Karpas-422 (cell line): ENCODE data around the gene CCDC63. TPM values are rescaled to one million over a fixed set of nuclear protein-coding genes. Genes with fewer than 3 reads are reported as not detected.

Experiments
- DNase-seq: peaks from one replicate; pipeline ENCODE4 v3.0.0-alpha.2; 2015
- H2AFZ ChIP-seq: fragments of 200-600 bp; sonication (generic); 2 replicates; pipeline ENCODE4 v1.6.1; 2014; ENCODE audit warnings: antibody characterized with exemption, low read length, mixed read lengths
- H3K27ac ChIP-seq: fragments of 200-600 bp; sonication (generic); 2 replicates; pipeline ENCODE4 v1.5.1; 2014; ENCODE audit warnings: mild to moderate bottlenecking, low read length, moderate library complexity
- H3K27me3 ChIP-seq: fragments of 200-600 bp; sonication (generic); 2 replicates; pipeline ENCODE4 v1.6.1; 2014; ENCODE audit warnings: low read length, mixed read lengths
- H3K36me3 ChIP-seq: fragments of 200-600 bp; sonication (generic); 2 replicates; pipeline ENCODE4 v1.6.1; 2014; ENCODE audit warnings: low read length, mixed read lengths; ENCODE audit not compliant: insufficient read depth
- H3K4me1 ChIP-seq: fragments of 200-600 bp; sonication (generic); 2 replicates; pipeline ENCODE4 v1.6.1; 2014; ENCODE audit warnings: mild to moderate bottlenecking, low read length, mixed read lengths
- H3K4me2 ChIP-seq: fragments of 200-600 bp; sonication (generic); 2 replicates; pipeline ENCODE4 v1.6.1; 2014; ENCODE audit warnings: low read length, low read depth, mild to moderate bottlenecking; ENCODE audit not compliant: poor library complexity, severe bottlenecking
- H3K4me3 ChIP-seq: fragments of 200-600 bp; sonication (generic); 2 replicates; pipeline ENCODE4 v1.5.1; 2014; ENCODE audit warnings: mild to moderate bottlenecking, antibody characterized with exemption, low read length, mixed read lengths
- H3K79me2 ChIP-seq: fragments of 200-600 bp; sonication (generic); 2 replicates; pipeline ENCODE4 v1.6.1; 2014; ENCODE audit warnings: mild to moderate bottlenecking, low read length, mixed read lengths
- H3K9ac ChIP-seq: fragments of 200-600 bp; sonication (generic); 2 replicates; pipeline ENCODE4 v1.6.0; 2014; ENCODE audit warnings: low read length
- H3K9me2 ChIP-seq: fragments of 200-600 bp; sonication (generic), shearing (Covaris generic); replicated peaks from 2 replicates; pipeline ENCODE4 v1.6.0; 2014; ENCODE audit warnings: mild to moderate bottlenecking, low read length, moderate library complexity; ENCODE audit not compliant: insufficient read depth
- H3K9me3 ChIP-seq: fragments of 300-700, 200-600 bp; sonication (generic); 2 replicates; pipeline ENCODE4 v1.6.1; 2014; ENCODE audit warnings: low read length, mixed read lengths
- H4K20me1 ChIP-seq: fragments of 200-600 bp; sonication (generic); 2 replicates; pipeline ENCODE4 v1.6.1; 2014; ENCODE audit warnings: mild to moderate bottlenecking, antibody characterized with exemption, low read length, low read depth; ENCODE audit not compliant: insufficient read depth
- total RNA-seq: library from RNA; depleted of rRNA; stranded (reverse); fragments of >200 nt; shearing (Covaris generic); gene quantifications from 2 replicates; pipeline ENCODE4 v1.2.3, GENCODE V29; 2014; ENCODE audit warnings: low replicate concordance

Gene CCDC63
- total RNA-seq, 1 experiment from 2014 or later, result not detected

DNA sequence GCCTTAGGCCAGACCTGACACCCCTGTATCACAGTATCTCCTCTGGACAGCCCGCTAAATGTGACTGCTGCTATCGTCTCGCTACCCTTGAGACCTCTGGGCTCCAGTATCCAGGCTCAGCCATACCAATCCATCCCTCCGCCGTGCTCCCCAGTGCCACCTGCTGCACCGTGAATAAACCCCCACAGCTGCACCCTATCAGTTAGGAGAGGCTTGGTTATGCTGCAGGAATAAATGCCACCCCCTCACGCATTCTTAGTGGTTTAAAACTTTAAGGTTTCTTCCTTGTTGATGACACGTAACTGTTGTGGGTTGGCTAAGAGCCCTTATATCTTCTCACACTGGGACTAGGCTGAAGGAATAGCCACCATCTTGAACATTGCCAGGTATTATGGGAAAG, 12.1 kb downstream of the CCDC63 start:
- no peaks in the 10 kb centered on the region for H3K36me3 ChIP-seq
- no peak overlapping the region for H3K4me3 ChIP-seq
- no peaks in the 10 kb centered on the region for H3K27me3 ChIP-seq
- no peak overlapping the region for H3K9ac ChIP-seq
- no peak overlapping the region for H3K4me2 ChIP-seq
- H3K27ac ChIP-seq, result no peak overlapping the region
- H3K4me1 ChIP-seq, result no peaks in the 10 kb centered on the region
- H4K20me1 ChIP-seq, result no peaks in the 10 kb centered on the region
- H3K9me3 ChIP-seq, result no peaks in the 10 kb centered on the region
- H3K79me2 ChIP-seq, result no peaks in the 10 kb centered on the region
- H2AFZ ChIP-seq, result no peak overlapping the region
- H3K9me2 ChIP-seq, result no peaks in the 10 kb centered on the region
- DNase-seq, result no peak

DNA sequence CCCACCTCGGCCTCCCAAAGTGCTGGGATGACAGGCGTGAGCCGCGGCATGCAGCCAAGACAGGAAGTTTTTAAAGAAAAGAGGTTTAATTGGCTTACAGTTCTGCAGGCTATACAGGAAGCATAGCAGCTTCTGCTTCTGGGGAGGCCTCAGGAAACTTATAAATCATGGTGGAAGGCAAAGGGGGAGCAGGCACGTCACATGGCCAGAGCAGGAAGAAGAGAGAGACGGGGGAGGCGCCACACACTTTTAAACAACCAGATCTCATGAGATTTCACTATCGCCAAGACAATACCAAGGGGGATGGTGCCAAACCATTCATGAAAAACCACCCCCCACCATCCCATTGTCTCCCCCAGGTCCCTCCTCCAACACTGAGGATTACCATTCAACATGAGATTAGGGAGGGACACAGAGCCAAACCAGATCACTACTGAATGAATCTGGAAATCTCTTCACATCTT, 14.1 kb downstream of the CCDC63 start:
- no peaks in the 10 kb centered on the region for H3K9me2 ChIP-seq
- DNase-seq, result no peak
- H3K4me2 ChIP-seq, result no peak overlapping the region
- H3K27me3 ChIP-seq, result no peaks in the 10 kb centered on the region
- H3K79me2 ChIP-seq, result no peaks in the 10 kb centered on the region
- H3K36me3 ChIP-seq, result no peaks in the 10 kb centered on the region
- no peak overlapping the region for H2AFZ ChIP-seq
- H3K4me3 ChIP-seq, result no peak overlapping the region
- no peaks in the 10 kb centered on the region for H4K20me1 ChIP-seq
- no peak overlapping the region for H3K27ac ChIP-seq
- no peak overlapping the region for H3K9ac ChIP-seq
- no peaks in the 10 kb centered on the region for H3K9me3 ChIP-seq
- H3K4me1 ChIP-seq, result no peaks in the 10 kb centered on the region

DNA sequence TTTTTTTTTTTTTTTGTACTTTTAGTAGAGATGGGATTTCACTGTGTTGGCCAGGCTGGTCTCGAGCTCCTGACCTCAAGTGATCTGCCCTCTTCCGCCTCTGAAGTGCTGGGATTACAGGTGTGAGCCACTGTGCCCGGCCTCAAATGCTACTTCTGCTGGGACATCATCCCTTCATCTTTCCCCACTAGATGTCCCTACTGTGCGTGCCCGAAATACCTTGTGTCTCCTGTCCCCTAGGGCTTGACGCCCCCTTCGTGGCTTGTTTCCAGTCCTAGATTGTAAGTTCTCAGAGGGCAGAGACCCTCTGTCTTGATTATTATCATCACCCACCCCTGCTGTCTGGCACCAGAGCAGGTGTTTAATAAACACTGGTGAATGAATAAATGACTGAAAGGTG, 14.9 kb downstream of the CCDC63 start:
- Histone ChIP-seq H3K27me3 (no peaks in the 10 kb centered on the region), H3K9ac (no peak overlapping the region), H3K4me1 (no peaks in the 10 kb centered on the region), H4K20me1 (no peaks in the 10 kb centered on the region), H3K4me2 (no peak overlapping the region), H3K36me3 (no peaks in the 10 kb centered on the region), H3K4me3 (no peak overlapping the region), H3K9me2 (no peaks in the 10 kb centered on the region), H3K9me3 (no peaks in the 10 kb centered on the region), H3K79me2 (no peaks in the 10 kb centered on the region), H2AFZ (no peak overlapping the region), H3K27ac (no peak overlapping the region)
- DNase-seq, result no peak

DNA sequence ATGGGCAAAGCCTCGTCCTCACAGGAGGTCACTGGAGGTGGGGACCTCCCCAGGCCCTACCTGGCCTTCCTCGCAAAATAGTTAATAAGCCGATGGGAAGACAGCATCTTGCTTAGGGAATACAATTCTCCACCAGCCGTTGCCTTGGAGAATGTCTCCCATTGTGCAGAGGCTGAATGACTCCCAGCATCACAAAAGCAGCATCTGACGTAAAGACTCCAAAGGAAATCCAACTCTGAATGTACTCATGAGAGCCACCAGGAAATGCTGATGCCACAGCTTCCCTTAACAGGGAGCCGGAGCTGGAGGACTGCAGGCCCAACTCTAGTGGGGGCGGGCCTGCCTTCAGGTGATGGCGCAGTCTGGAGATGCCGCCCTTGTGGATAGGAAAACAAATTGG, 15.5 kb downstream of the CCDC63 start:
- no peak overlapping the region for H3K4me3 ChIP-seq
- H3K4me2 ChIP-seq, result no peak overlapping the region
- DNase-seq, result no peak
- H3K4me1 ChIP-seq, result no peaks in the 10 kb centered on the region
- H3K27ac ChIP-seq, result no peak overlapping the region
- no peaks in the 10 kb centered on the region for H3K27me3 ChIP-seq
- no peaks in the 10 kb centered on the region for H3K79me2 ChIP-seq
- H4K20me1 ChIP-seq, result no peaks in the 10 kb centered on the region
- no peaks in the 10 kb centered on the region for H3K36me3 ChIP-seq
- no peaks in the 10 kb centered on the region for H3K9me2 ChIP-seq
- H2AFZ ChIP-seq, result no peak overlapping the region
- H3K9ac ChIP-seq, result no peak overlapping the region
- no peaks in the 10 kb centered on the region for H3K9me3 ChIP-seq

DNA sequence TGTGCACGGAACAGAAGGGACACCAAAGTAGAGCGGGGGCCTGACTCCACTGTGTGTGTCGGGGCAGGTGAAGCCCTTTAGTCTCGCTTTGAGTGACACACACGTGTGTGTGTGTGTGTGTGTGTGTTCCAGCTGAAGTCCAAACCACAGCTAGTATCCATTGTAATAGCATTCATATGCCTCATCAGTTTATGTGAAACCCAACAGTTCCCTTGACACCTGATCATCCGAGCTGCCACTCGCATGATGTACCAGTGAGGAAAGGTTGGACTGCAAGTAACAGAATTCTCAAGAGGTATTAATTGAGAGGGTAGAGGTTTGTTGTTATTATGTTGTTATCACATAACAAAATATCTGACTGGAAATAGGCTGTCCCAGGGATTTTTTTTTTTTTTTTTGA, 16.4 kb downstream of the CCDC63 start:
- H3K27ac ChIP-seq, result no peak overlapping the region
- H4K20me1 ChIP-seq, result no peaks in the 10 kb centered on the region
- no peaks in the 10 kb centered on the region for H3K9me2 ChIP-seq
- no peak for DNase-seq
- H3K36me3 ChIP-seq, result no peaks in the 10 kb centered on the region
- H3K9ac ChIP-seq, result no peak overlapping the region
- no peak overlapping the region for H2AFZ ChIP-seq
- no peak overlapping the region for H3K4me2 ChIP-seq
- H3K4me3 ChIP-seq, result no peak overlapping the region
- no peaks in the 10 kb centered on the region for H3K79me2 ChIP-seq
- H3K4me1 ChIP-seq, result no peaks in the 10 kb centered on the region
- H3K9me3 ChIP-seq, result no peaks in the 10 kb centered on the region
- no peaks in the 10 kb centered on the region for H3K27me3 ChIP-seq

DNA sequence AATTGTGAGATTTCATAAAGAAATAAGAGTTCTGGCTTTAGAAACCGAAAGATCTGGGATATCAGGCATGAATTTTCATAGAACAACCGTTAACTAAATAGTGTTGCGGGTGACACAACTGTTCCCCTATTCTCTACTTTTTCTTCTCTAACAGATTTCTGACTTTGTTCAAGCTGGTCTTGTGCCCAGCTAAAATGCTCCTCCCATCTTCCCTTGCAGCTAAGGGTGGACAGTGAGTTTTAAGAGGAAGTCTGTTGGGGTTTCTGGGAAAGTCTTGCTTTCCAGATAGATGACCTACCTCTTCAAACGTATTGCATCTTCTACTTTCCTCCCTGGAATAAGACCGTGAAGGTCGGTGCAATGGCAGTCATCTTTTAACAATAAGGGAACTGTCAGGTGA, 18.7 kb downstream of the CCDC63 start:
- DNase-seq, result no peak
- H3K9me2 ChIP-seq, result no peaks in the 10 kb centered on the region
- H3K4me3 ChIP-seq, result no peak overlapping the region
- H4K20me1 ChIP-seq, result no peaks in the 10 kb centered on the region
- H3K4me1 ChIP-seq, result no peaks in the 10 kb centered on the region
- no peak overlapping the region for H3K9ac ChIP-seq
- H3K79me2 ChIP-seq, result no peaks in the 10 kb centered on the region
- no peak overlapping the region for H2AFZ ChIP-seq
- H3K27ac ChIP-seq, result no peak overlapping the region
- no peak overlapping the region for H3K4me2 ChIP-seq
- no peaks in the 10 kb centered on the region for H3K27me3 ChIP-seq
- no peaks in the 10 kb centered on the region for H3K9me3 ChIP-seq
- no peaks in the 10 kb centered on the region for H3K36me3 ChIP-seq

DNA sequence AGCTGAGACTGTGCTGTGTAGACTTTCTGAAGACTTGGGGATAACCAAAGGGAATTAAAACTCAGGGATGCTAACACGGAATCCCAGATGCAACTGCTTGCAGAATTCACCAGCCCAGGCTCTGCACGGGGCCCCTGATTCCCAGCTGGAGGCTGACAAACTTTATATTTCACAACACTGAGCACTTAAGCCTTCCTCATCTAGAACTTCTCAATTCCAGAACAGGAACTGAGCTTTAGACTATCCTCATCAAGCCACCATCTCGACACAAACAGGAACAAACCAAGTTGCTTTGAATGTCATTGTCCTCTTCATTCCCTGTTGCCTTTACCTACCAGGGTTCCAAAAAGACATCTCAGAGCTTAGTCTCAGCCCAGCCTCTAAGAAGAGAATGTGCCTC, 22.2 kb downstream of the CCDC63 start:
- Histone ChIP-seq H3K9ac (no peak overlapping the region), H3K27ac (no peak overlapping the region), H3K4me1 (no peaks in the 10 kb centered on the region), H3K36me3 (no peaks in the 10 kb centered on the region), H3K4me3 (no peak overlapping the region), H3K9me2 (no peaks in the 10 kb centered on the region), H3K4me2 (no peak overlapping the region), H3K27me3 (no peaks in the 10 kb centered on the region), H3K9me3 (no peaks in the 10 kb centered on the region), H3K79me2 (no peaks in the 10 kb centered on the region), H2AFZ (peak overlapping the region; percentile 52; the same call in 1 of the 2 replicates), H4K20me1 (no peaks in the 10 kb centered on the region)
- DNase-seq, result no peak

DNA sequence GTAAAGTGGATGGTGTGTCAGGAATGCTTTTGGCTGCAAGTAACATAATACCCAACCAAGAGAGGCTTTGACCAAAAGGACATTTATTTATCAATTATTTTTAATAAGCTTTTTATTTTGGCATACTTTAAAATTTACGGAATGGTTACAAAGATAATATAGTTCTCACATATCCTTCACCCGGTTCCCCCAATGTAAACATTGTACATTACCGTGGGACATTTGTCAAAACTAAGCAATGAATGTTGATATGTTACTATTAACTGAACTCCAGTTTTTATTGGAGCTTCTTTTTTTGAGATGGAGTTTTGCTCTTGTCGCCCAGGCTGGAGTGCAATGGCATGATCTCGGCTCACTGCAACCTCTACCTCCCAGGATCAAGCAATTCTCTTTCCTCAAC, 23.0 kb downstream of the CCDC63 start:
- H3K4me1 ChIP-seq, result no peaks in the 10 kb centered on the region
- no peak overlapping the region for H3K4me3 ChIP-seq
- no peak overlapping the region for H3K27ac ChIP-seq
- no peak for DNase-seq
- H4K20me1 ChIP-seq, result no peaks in the 10 kb centered on the region
- H3K9me3 ChIP-seq, result no peaks in the 10 kb centered on the region
- no peak overlapping the region for H3K9ac ChIP-seq
- no peaks in the 10 kb centered on the region for H3K79me2 ChIP-seq
- no peak overlapping the region for H3K4me2 ChIP-seq
- no peaks in the 10 kb centered on the region for H3K27me3 ChIP-seq
- H2AFZ ChIP-seq, result no peak overlapping the region
- H3K36me3 ChIP-seq, result no peaks in the 10 kb centered on the region
- H3K9me2 ChIP-seq, result no peaks in the 10 kb centered on the region

DNA sequence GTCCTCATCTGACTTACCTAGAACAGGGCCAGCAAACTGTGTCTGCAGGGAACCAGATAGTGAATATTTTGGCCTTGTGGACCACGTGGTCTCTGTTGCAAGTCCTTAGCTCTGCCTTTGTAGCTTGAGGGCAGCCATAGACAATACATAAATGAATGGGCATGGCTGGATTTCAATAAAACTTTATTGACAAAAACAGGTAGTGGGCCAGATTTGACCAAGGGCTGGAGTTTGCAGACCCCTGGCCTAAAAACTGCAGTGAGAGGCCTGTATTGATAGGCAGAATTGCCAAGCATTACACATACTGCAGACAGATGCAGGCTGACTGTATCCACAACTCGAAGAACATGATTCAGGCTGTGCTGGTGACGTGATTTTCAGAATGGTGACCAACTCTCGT, 25.3 kb downstream of the CCDC63 start:
- H3K9ac ChIP-seq, result no peak overlapping the region
- H3K27ac ChIP-seq, result no peak overlapping the region
- no peaks in the 10 kb centered on the region for H4K20me1 ChIP-seq
- no peaks in the 10 kb centered on the region for H3K79me2 ChIP-seq
- no peak overlapping the region for H3K4me2 ChIP-seq
- H3K4me3 ChIP-seq, result no peak overlapping the region
- H3K9me3 ChIP-seq, result no peaks in the 10 kb centered on the region
- H3K4me1 ChIP-seq, result no peaks in the 10 kb centered on the region
- H2AFZ ChIP-seq, result 0 out of 2 replicates have a peak overlapping the region, but pooled peaks have one; percentile 50
- no peaks in the 10 kb centered on the region for H3K9me2 ChIP-seq
- DNase-seq, result no peak
- no peaks in the 10 kb centered on the region for H3K36me3 ChIP-seq
- no peaks in the 10 kb centered on the region for H3K27me3 ChIP-seq
